ENCODE results near the gene MAGI2.

The MAGI2 gene

GRCh38 chr7:78052112-78052511 is 1401.4 kb downstream of the MAGI2 start:
- DNase-seq (ENCODE audit: low read depth): no peak
- TF ChIP-seq CTCF (conservative IDR thresholded peaks at IDR 0.05; ENCODE audit: low read length): no peak
- no peak overlapping the region for H3K4me3 ChIP-seq (ENCODE audit: low read length)

GRCh38 chr7:78047800-78048199 is 1405.7 kb downstream of the MAGI2 start:
- no peak overlapping the region for H3K4me3 ChIP-seq (ENCODE audit: low read length)
- DNase-seq (ENCODE audit: low read depth): no peak
- no peak for TF ChIP-seq CTCF (conservative IDR thresholded peaks at IDR 0.05; ENCODE audit: low read length)

GRCh38 chr7:78043159-78043558 is 1410.3 kb downstream of the MAGI2 start:
- TF ChIP-seq CTCF (conservative IDR thresholded peaks at IDR 0.05; ENCODE audit: low read length): no peak
- no peak overlapping the region for H3K4me3 ChIP-seq (ENCODE audit: low read length)
- no peak for DNase-seq (ENCODE audit: low read depth)

- H3K4me3 ChIP-seq (ENCODE audit: low read length): no peak overlapping the region
- TF ChIP-seq CTCF (conservative IDR thresholded peaks at IDR 0.05; ENCODE audit: low read length): no peak
- DNase-seq (ENCODE audit: low read depth): no peak
Measured at GRCh38 chr7:78041423-78041822, 1412.0 kb downstream of the MAGI2 start.

GRCh38 chr7:78039790-78040776 is 1413.4 kb downstream of the MAGI2 start:
- DNase-seq (ENCODE audit: low read depth): no peak
- H3K4me3 ChIP-seq (ENCODE audit: low read length): no peak overlapping the region
- TF ChIP-seq CTCF (conservative IDR thresholded peaks at IDR 0.05; ENCODE audit: low read length): peak; percentile 47

GRCh38 chr7:78038465-78039080 is 1414.9 kb downstream of the MAGI2 start:
- DNase-seq (ENCODE audit: low read depth): no peak
- no peak overlapping the region for H3K4me3 ChIP-seq (ENCODE audit: low read length)
- no peak for TF ChIP-seq CTCF (conservative IDR thresholded peaks at IDR 0.05; ENCODE audit: low read length)

- TF ChIP-seq CTCF (conservative IDR thresholded peaks at IDR 0.05; ENCODE audit: low read length): no peak
- DNase-seq (ENCODE audit: low read depth): no peak
- no peak overlapping the region for H3K4me3 ChIP-seq (ENCODE audit: low read length)
Measured at GRCh38 chr7:78037603-78038002, 1415.9 kb downstream of the MAGI2 start.
